IPS-NIHi7 (cell line): ENCODE data around the gene TAS2R20.
"Not testable (repeated sequence)": the region's sequence is repeated elsewhere in the genome, so short reads cannot be mapped to it uniquely, and the experiment has no call there.

Source experiments
- DNase-seq: peaks from one replicate; pipeline ENCODE4 v3.0.0; 2012; ENCODE audit warnings: mixed read lengths; ENCODE audit errors: extremely low spot score

TAS2R20 gene

GRCh38 chr12:10998204-10998603, at the start of gene TAS2R20:
TAS2R20 (minus strand) TSS chr12:10998304; CDS start chr12:10997875, 429 bp downstream.
- no peak for DNase-seq

GRCh38 chr12:11041366-11041765, 43.3 kb upstream of the TAS2R20 start:
- DNase-seq: not testable (repeated sequence)

GRCh38 chr12:11040162-11040561, 42.1 kb upstream of the TAS2R20 start:
- DNase-seq: no peak

- DNase-seq: no peak
These were observed 41.1 kb upstream of the TAS2R20 start for GRCh38 chr12:11039171-11039570.

GRCh38 chr12:11033959-11034358, 35.9 kb upstream of the TAS2R20 start:
- DNase-seq: not testable (repeated sequence)

- DNase-seq: no peak
These were observed 33.2 kb upstream of the TAS2R20 start, which contains the start of gene TAS2R31 for GRCh38 chr12:11031307-11031706. TAS2R31 (minus strand) TSS chr12:11031407; CDS start chr12:11031335, 72 bp downstream.

- peak; percentile 19 for DNase-seq
These were observed 28.0 kb upstream of the TAS2R20 start for GRCh38 chr12:11026118-11026517.

GRCh38 chr12:11023387-11023786, 25.3 kb upstream of the TAS2R20 start:
- no peak for DNase-seq

- no peak for DNase-seq
These were observed 24.4 kb upstream of the TAS2R20 start, which contains the start of gene TAS2R19 for GRCh38 chr12:11022520-11022919. TAS2R19 (minus strand) TSS chr12:11022620; CDS start chr12:11022571, 49 bp downstream.

- no peak for DNase-seq
These were observed 18.8 kb upstream of the TAS2R20 start for GRCh38 chr12:11016937-11017336.

GRCh38 chr12:11015775-11016430, 17.8 kb upstream of the TAS2R20 start:
- DNase-seq: no peak

GRCh38 chr12:11014234-11014633, 16.1 kb upstream of the TAS2R20 start:
- no peak for DNase-seq

GRCh38 chr12:11007608-11008007, 9.5 kb upstream of the TAS2R20 start:
- DNase-seq: no peak

- no peak for DNase-seq
These were observed 3.8 kb downstream of the TAS2R20 start for GRCh38 chr12:10994307-10994706.

GRCh38 chr12:10989107-10989506, 9.0 kb downstream of the TAS2R20 start:
- DNase-seq: no peak

GRCh38 chr12:10986812-10987211, 11.3 kb downstream of the TAS2R20 start, which contains the start of gene TAS2R50:
TAS2R50 (minus strand) TSS chr12:10986912; CDS start chr12:10986860, 52 bp downstream.
- no peak for DNase-seq

GRCh38 chr12:10982244-10982643, 15.9 kb downstream of the TAS2R20 start:
- no peak for DNase-seq

- no peak for DNase-seq
These were observed 23.1 kb downstream of the TAS2R20 start for GRCh38 chr12:10974965-10975364.

GRCh38 chr12:10968765-10969456, 29.2 kb downstream of the TAS2R20 start:
- no peak for DNase-seq

GRCh38 chr12:10967409-10967808, 30.7 kb downstream of the TAS2R20 start:
- no peak for DNase-seq

- DNase-seq: no peak
These were observed 31.8 kb downstream of the TAS2R20 start for GRCh38 chr12:10966314-10966713.

GRCh38 chr12:10965476-10965875, 32.6 kb downstream of the TAS2R20 start:
- no peak for DNase-seq

GRCh38 chr12:10960211-10960610, 37.9 kb downstream of the TAS2R20 start:
- no peak for DNase-seq
